ENCODE data around the gene RSAD1.

RSAD1 gene

DNA sequence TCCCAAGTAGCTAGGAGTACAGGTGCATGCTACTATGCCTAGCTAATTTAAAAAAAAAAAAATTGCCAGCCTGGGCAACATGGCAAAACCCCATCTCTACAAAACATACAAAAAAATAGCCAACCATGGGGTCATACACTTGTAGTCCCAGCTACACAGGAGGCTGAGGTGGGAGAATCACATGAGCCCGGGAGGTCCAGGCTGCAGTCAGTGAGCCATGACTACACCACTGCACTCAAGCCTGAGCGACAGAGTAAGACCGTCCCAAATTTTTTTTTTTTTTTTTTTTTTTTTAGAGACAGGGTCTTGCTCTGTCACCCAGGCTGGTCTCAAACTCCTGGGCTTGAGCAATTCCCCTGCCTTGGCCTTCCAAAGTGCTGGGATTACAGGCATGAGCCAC lies 24.8 kb upstream of the RSAD1 start:
- no peaks in the 10 kb centered on the region; the same call in 1 of the 2 replicates for H3K36me3 ChIP-seq
- H3K9me3 ChIP-seq (ENCODE audit: severe bottlenecking): no peaks in the 10 kb centered on the region
- H3K27ac ChIP-seq: no peak overlapping the region
- DNase-seq: no peak
- no peaks in the 10 kb centered on the region for H3K27me3 ChIP-seq (ENCODE audit: insufficient read depth, low read depth, severe bottlenecking)
- no peak overlapping the region for H3K4me3 ChIP-seq (ENCODE audit: low read depth, low read length)
- TF ChIP-seq, protein P1, sequence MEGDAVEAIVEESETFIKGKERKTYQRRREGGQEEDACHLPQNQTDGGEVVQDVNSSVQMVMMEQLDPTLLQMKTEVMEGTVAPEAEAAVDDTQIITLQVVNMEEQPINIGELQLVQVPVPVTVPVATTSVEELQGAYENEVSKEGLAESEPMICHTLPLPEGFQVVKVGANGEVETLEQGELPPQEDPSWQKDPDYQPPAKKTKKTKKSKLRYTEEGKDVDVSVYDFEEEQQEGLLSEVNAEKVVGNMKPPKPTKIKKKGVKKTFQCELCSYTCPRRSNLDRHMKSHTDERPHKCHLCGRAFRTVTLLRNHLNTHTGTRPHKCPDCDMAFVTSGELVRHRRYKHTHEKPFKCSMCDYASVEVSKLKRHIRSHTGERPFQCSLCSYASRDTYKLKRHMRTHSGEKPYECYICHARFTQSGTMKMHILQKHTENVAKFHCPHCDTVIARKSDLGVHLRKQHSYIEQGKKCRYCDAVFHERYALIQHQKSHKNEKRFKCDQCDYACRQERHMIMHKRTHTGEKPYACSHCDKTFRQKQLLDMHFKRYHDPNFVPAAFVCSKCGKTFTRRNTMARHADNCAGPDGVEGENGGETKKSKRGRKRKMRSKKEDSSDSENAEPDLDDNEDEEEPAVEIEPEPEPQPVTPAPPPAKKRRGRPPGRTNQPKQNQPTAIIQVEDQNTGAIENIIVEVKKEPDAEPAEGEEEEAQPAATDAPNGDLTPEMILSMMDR (IDR thresholded peaks at IDR 0.05; ENCODE audit: low read depth, low read length): no peak

- Histone ChIP-seq H3K27me3 (ENCODE audit: insufficient read depth, low read depth, severe bottlenecking) (no peaks in the 10 kb centered on the region), H3K9me3 (ENCODE audit: severe bottlenecking) (no peaks in the 10 kb centered on the region), H3K4me3 (ENCODE audit: low read depth, low read length) (no peak overlapping the region), H3K36me3 (no peaks in the 10 kb centered on the region), H3K27ac (no peak overlapping the region)
- no peak for DNase-seq
- TF ChIP-seq, protein P1 (IDR thresholded peaks at IDR 0.05; ENCODE audit: low read depth, low read length): no peak
These were observed 21.0 kb upstream of the RSAD1 start for GRCh38 chr17:50457621-50458020.

- DNase-seq: no peak
- Histone ChIP-seq H3K27ac (no peak overlapping the region), H3K27me3 (ENCODE audit: insufficient read depth, low read depth, severe bottlenecking) (no peaks in the 10 kb centered on the region), H3K36me3 (no peaks in the 10 kb centered on the region), H3K4me3 (ENCODE audit: low read depth, low read length) (no peak overlapping the region), H3K9me3 (ENCODE audit: severe bottlenecking) (no peaks in the 10 kb centered on the region)
- TF ChIP-seq, protein P1 (IDR thresholded peaks at IDR 0.05; ENCODE audit: low read depth, low read length): no peak
These were observed 20.4 kb upstream of the RSAD1 start for GRCh38 chr17:50458270-50458669.

- Histone ChIP-seq H3K27ac (peak overlapping the region; percentile 42), H3K9me3 (ENCODE audit: severe bottlenecking) (no peaks in the 10 kb centered on the region), H3K27me3 (ENCODE audit: insufficient read depth, low read depth, severe bottlenecking) (no peaks in the 10 kb centered on the region), H3K36me3 (no peaks in the 10 kb centered on the region), H3K4me3 (ENCODE audit: low read depth, low read length) (no peak overlapping the region)
- TF ChIP-seq, protein P1 (IDR thresholded peaks at IDR 0.05; ENCODE audit: low read depth, low read length): no peak
- no peak for DNase-seq
These were observed 19.7 kb upstream of the RSAD1 start for GRCh38 chr17:50458701-50459676.

GRCh38 chr17:50459756-50460155 lies 18.9 kb upstream of the RSAD1 start:
- H3K27ac ChIP-seq: peak overlapping the region; percentile 42
- no peaks in the 10 kb centered on the region for H3K9me3 ChIP-seq (ENCODE audit: severe bottlenecking)
- H3K4me3 ChIP-seq (ENCODE audit: low read depth, low read length): no peak overlapping the region
- no peaks in the 10 kb centered on the region for H3K36me3 ChIP-seq
- H3K27me3 ChIP-seq (ENCODE audit: insufficient read depth, low read depth, severe bottlenecking): no peaks in the 10 kb centered on the region
- TF ChIP-seq, protein P1 (IDR thresholded peaks at IDR 0.05; ENCODE audit: low read depth, low read length): no peak
- peak; percentile 71 for DNase-seq
